ENCODE measurements around the gene DLGAP1.

Gene DLGAP1

DNA sequence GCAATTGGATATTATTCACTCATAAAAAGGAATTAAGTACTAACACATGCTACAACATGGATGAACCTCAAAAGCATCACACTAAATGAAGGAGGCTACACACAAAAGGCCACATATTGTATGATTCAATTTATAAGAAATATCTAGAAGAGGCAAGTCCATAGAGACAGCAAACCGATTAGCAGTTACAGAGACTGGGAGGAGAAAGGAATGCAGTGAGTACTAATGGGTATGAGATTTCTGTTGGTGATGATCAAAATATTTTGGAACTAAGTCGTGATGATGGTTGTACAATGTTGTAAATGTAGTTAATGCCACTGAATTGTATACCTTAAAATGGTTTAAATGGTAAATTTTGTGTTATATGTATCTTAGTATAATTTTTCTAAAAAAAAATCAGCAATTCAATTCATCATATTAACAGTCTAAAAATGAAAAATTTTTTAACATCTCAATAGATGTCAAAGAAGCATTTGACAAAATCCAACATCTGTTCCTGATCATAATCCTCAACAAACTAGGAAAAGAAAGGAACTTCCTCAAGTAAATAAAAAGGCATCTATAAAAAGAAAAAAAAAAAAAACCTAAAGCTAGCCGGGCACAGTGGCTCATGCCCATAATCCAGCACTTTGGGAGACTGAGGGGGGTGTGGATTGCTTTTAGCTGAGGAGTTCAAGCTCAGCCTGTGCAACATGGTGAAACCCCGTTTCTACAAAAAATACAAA, 907.1 kb downstream of the DLGAP1 start:
- Histone ChIP-seq H3K9me3 (ENCODE audit: control insufficient read depth in 5 of 5, low read length in 5 of 5) (no peaks in the 10 kb centered on the region), H3K9ac (ENCODE audit: low read length in 5 of 5) (no peak overlapping the region), H3K36me3 (ENCODE audit: control insufficient read depth in 5 of 5, insufficient read depth in 5 of 5, low read length in 5 of 5) (no peaks in the 10 kb centered on the region), H3K4me1 (ENCODE audit: control insufficient read depth in 5 of 5, insufficient read depth in 5 of 5, low read length in 5 of 5) (no peaks in the 10 kb centered on the region), H3K4me3 (ENCODE audit: low read depth in 1 of 5, low read length in 5 of 5) (no peak overlapping the region), H3K27ac (ENCODE audit: low read depth, low read length) (no peak overlapping the region), H3K27me3 (ENCODE audit: control insufficient read depth in 5 of 5, insufficient read depth in 4 of 5, low read length in 5 of 5) (no peaks in the 10 kb centered on the region)

DNA sequence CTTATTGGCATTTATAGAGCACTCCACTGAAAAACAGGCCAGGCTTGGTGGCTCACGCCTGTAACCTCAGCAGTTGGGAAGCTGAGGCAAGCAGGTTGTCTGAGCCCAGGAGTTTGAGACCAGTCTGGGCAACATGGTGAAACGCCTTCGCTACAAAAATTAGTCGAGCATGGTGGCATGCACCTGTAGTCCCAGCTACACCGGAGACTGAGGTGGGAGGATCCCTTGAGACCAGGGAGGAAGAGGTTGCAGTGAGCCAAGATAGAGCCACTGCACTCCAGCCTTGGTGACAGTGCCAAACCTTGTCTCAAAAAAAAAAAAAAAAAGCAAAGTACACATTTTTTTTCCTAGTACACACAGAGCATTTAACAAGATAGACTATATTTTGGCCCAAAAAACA, 909.0 kb downstream of the DLGAP1 start:
- Histone ChIP-seq H3K9ac (ENCODE audit: low read length in 5 of 5) (no peak overlapping the region), H3K4me3 (ENCODE audit: low read depth in 1 of 5, low read length in 5 of 5) (no peak overlapping the region), H3K9me3 (ENCODE audit: control insufficient read depth in 5 of 5, low read length in 5 of 5) (no peaks in the 10 kb centered on the region), H3K27me3 (ENCODE audit: control insufficient read depth in 5 of 5, insufficient read depth in 4 of 5, low read length in 5 of 5) (no peaks in the 10 kb centered on the region), H3K36me3 (ENCODE audit: control insufficient read depth in 5 of 5, insufficient read depth in 5 of 5, low read length in 5 of 5) (no peaks in the 10 kb centered on the region), H3K4me1 (ENCODE audit: control insufficient read depth in 5 of 5, insufficient read depth in 5 of 5, low read length in 5 of 5) (no peaks in the 10 kb centered on the region), H3K27ac (ENCODE audit: low read depth, low read length) (no peak overlapping the region)

GRCh38 chr18:3544537-3544936, 910.6 kb downstream of the DLGAP1 start:
- Histone ChIP-seq H3K9ac (ENCODE audit: low read length in 5 of 5) (no peak overlapping the region), H3K27me3 (ENCODE audit: control insufficient read depth in 5 of 5, insufficient read depth in 4 of 5, low read length in 5 of 5) (no peaks in the 10 kb centered on the region), H3K27ac (ENCODE audit: low read depth, low read length) (no peak overlapping the region), H3K9me3 (ENCODE audit: control insufficient read depth in 5 of 5, low read length in 5 of 5) (no peaks in the 10 kb centered on the region), H3K4me1 (ENCODE audit: control insufficient read depth in 5 of 5, insufficient read depth in 5 of 5, low read length in 5 of 5) (no peaks in the 10 kb centered on the region), H3K4me3 (ENCODE audit: low read depth in 1 of 5, low read length in 5 of 5) (no peak overlapping the region), H3K36me3 (ENCODE audit: control insufficient read depth in 5 of 5, insufficient read depth in 5 of 5, low read length in 5 of 5) (no peaks in the 10 kb centered on the region)

DNA sequence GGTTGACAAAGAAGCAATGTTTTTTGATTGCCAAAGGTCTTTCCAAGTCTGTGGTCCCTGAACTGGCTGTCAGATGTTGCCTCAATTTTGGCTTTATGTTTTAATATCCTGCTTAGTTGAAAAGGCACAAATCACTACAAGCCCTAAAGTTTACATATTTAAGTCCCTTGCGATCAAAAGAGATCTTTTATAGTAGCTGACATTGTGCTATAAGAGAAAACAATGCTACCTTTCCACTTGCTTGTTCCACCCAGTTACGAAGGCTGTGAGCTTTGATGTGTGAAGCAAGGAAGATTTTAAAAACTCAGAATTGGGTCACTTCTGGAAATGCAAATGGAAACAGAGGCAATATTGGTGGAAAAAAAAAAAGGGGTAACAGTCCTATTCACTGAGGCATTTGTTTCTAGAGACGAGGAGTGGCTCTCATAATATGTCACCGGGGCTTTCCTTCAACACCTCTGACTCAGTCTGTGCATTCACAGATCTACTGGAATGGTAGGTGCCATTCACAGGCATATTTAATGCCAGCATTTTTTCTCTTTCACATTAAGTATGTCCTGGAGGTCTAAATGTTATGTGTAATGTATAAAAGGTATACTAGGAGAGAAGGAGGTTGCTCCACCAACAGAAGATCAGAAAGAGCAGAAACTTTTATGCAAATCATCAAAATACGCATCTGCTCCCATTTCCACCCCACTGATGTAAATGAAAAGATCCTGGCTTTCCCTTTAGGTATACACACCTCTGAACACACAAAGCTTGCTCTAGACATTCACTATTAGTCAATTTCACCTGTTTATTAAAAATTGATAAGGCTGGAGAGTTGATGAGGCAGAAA, 913.3 kb downstream of the DLGAP1 start:
- H3K27ac ChIP-seq (ENCODE audit: low read depth, low read length): no peak overlapping the region
- H3K36me3 ChIP-seq (ENCODE audit: control insufficient read depth in 5 of 5, insufficient read depth in 5 of 5, low read length in 5 of 5): no peaks in the 10 kb centered on the region
- no peak overlapping the region for H3K9ac ChIP-seq (ENCODE audit: low read length in 5 of 5)
- H3K4me1 ChIP-seq (ENCODE audit: control insufficient read depth in 5 of 5, insufficient read depth in 5 of 5, low read length in 5 of 5): peaks cover 0 to 4% (median 0%) of the 10 kb centered on the region in 5 donors
- H3K9me3 ChIP-seq (ENCODE audit: control insufficient read depth in 5 of 5, low read length in 5 of 5): no peaks in the 10 kb centered on the region
- H3K27me3 ChIP-seq (ENCODE audit: control insufficient read depth in 5 of 5, insufficient read depth in 4 of 5, low read length in 5 of 5): no peaks in the 10 kb centered on the region
- no peak overlapping the region for H3K4me3 ChIP-seq (ENCODE audit: low read depth in 1 of 5, low read length in 5 of 5)

- H3K27me3 ChIP-seq (ENCODE audit: control insufficient read depth in 5 of 5, insufficient read depth in 4 of 5, low read length in 5 of 5): no peaks in the 10 kb centered on the region
- H3K36me3 ChIP-seq (ENCODE audit: control insufficient read depth in 5 of 5, insufficient read depth in 5 of 5, low read length in 5 of 5): no peaks in the 10 kb centered on the region
- peaks cover 0 to 4% (median 0%) of the 10 kb centered on the region in 5 donors for H3K4me1 ChIP-seq (ENCODE audit: control insufficient read depth in 5 of 5, insufficient read depth in 5 of 5, low read length in 5 of 5)
- no peak overlapping the region for H3K27ac ChIP-seq (ENCODE audit: low read depth, low read length)
- no peaks in the 10 kb centered on the region for H3K9me3 ChIP-seq (ENCODE audit: control insufficient read depth in 5 of 5, low read length in 5 of 5)
- H3K9ac ChIP-seq (ENCODE audit: low read length in 5 of 5): no peak overlapping the region
- H3K4me3 ChIP-seq (ENCODE audit: low read depth in 1 of 5, low read length in 5 of 5): no peak overlapping the region
Measured at GRCh38 chr18:3540805-3541548, 914.1 kb downstream of the DLGAP1 start.

DNA sequence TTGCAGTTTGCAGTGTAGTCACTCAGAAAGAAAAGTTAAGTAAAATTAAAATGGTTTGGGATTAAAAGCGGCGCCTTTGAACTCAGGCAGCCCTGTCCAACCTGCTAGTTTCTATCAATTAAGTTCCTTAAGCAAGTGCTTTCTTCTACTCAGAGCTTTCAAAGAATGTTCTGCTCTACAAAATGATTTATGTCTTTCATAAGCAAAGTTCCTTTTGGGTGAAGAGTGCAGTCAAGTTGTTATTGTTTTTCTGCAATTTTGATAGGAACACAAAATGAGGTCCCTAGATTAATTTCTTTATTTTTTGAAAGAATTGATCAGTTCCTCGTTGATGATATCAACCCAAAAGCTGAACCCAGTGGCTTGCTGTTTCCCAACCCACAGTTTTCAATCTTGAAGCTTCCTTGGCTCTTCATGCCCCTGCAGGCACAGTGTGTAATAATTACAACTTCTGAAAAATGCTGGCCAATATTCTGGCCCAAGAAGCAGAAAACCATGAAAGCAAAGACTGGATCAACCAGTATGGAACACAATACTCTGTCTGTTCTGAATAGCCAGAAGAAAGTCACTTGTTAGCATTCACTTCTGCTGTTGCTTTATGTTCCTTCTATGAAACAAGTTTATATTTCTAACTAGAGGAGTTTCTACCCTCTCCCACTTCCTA, 916.0 kb downstream of the DLGAP1 start:
- no peak overlapping the region for H3K4me3 ChIP-seq (ENCODE audit: low read depth in 1 of 5, low read length in 5 of 5)
- H3K4me1 ChIP-seq (ENCODE audit: control insufficient read depth in 5 of 5, insufficient read depth in 5 of 5, low read length in 5 of 5): peaks cover 0 to 4% (median 0%) of the 10 kb centered on the region in 5 donors
- H3K36me3 ChIP-seq (ENCODE audit: control insufficient read depth in 5 of 5, insufficient read depth in 5 of 5, low read length in 5 of 5): no peaks in the 10 kb centered on the region
- H3K9ac ChIP-seq (ENCODE audit: low read length in 5 of 5): no peak overlapping the region
- H3K27me3 ChIP-seq (ENCODE audit: control insufficient read depth in 5 of 5, insufficient read depth in 4 of 5, low read length in 5 of 5): no peaks in the 10 kb centered on the region
- H3K9me3 ChIP-seq (ENCODE audit: control insufficient read depth in 5 of 5, low read length in 5 of 5): no peaks in the 10 kb centered on the region
- no peak overlapping the region for H3K27ac ChIP-seq (ENCODE audit: low read depth, low read length)

DNA sequence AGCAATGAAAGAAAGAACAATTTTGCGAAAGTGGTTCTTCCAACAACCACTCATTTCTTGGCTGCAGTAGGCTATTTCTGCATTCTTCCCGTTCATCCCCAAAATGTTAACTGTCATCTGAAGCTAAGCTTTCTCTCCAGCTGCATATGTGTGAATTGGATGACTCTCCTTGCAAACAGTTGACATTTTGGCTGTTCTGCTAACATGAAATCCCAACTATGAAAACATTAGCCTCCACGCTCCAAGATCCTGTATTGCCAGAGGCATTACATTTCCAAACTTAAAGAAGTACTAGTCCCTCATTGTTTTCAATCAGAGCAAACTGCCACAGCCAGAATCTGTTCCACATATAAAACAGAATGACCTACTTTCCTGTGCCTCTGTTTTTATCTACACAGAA, 916.7 kb downstream of the DLGAP1 start:
- H3K27me3 ChIP-seq (ENCODE audit: control insufficient read depth in 5 of 5, insufficient read depth in 4 of 5, low read length in 5 of 5): no peaks in the 10 kb centered on the region
- H3K9ac ChIP-seq (ENCODE audit: low read length in 5 of 5): no peak overlapping the region
- H3K4me1 ChIP-seq (ENCODE audit: control insufficient read depth in 5 of 5, insufficient read depth in 5 of 5, low read length in 5 of 5): peaks cover 0 to 4% (median 0%) of the 10 kb centered on the region in 5 donors
- no peak overlapping the region for H3K4me3 ChIP-seq (ENCODE audit: low read depth in 1 of 5, low read length in 5 of 5)
- no peak overlapping the region for H3K27ac ChIP-seq (ENCODE audit: low read depth, low read length)
- H3K36me3 ChIP-seq (ENCODE audit: control insufficient read depth in 5 of 5, insufficient read depth in 5 of 5, low read length in 5 of 5): no peaks in the 10 kb centered on the region
- H3K9me3 ChIP-seq (ENCODE audit: control insufficient read depth in 5 of 5, low read length in 5 of 5): no peaks in the 10 kb centered on the region

GRCh38 chr18:3530807-3531206, 924.3 kb downstream of the DLGAP1 start:
- Histone ChIP-seq H3K9ac (ENCODE audit: low read length in 5 of 5) (no peak overlapping the region), H3K4me1 (ENCODE audit: control insufficient read depth in 5 of 5, insufficient read depth in 5 of 5, low read length in 5 of 5) (no peaks in the 10 kb centered on the region), H3K27me3 (ENCODE audit: control insufficient read depth in 5 of 5, insufficient read depth in 4 of 5, low read length in 5 of 5) (no peaks in the 10 kb centered on the region), H3K4me3 (ENCODE audit: low read depth in 1 of 5, low read length in 5 of 5) (no peak overlapping the region), H3K9me3 (ENCODE audit: control insufficient read depth in 5 of 5, low read length in 5 of 5) (no peaks in the 10 kb centered on the region), H3K36me3 (ENCODE audit: control insufficient read depth in 5 of 5, insufficient read depth in 5 of 5, low read length in 5 of 5) (no peaks in the 10 kb centered on the region), H3K27ac (ENCODE audit: low read depth, low read length) (no peak overlapping the region)

GRCh38 chr18:3529601-3530000, 925.5 kb downstream of the DLGAP1 start:
- Histone ChIP-seq H3K9ac (ENCODE audit: low read length in 5 of 5) (no peak overlapping the region), H3K9me3 (ENCODE audit: control insufficient read depth in 5 of 5, low read length in 5 of 5) (peaks cover 0 to 1% (median 0%) of the 10 kb centered on the region in 5 donors), H3K27ac (ENCODE audit: low read depth, low read length) (no peak overlapping the region), H3K4me3 (ENCODE audit: low read depth in 1 of 5, low read length in 5 of 5) (no peak overlapping the region), H3K4me1 (ENCODE audit: control insufficient read depth in 5 of 5, insufficient read depth in 5 of 5, low read length in 5 of 5) (no peaks in the 10 kb centered on the region), H3K27me3 (ENCODE audit: control insufficient read depth in 5 of 5, insufficient read depth in 4 of 5, low read length in 5 of 5) (no peaks in the 10 kb centered on the region), H3K36me3 (ENCODE audit: control insufficient read depth in 5 of 5, insufficient read depth in 5 of 5, low read length in 5 of 5) (no peaks in the 10 kb centered on the region)
